ENCODE results near the gene LYSMD2.

GRCh38 chr15:51766341-51766740 lies 28.9 kb upstream of the LYSMD2 start:
- TF ChIP-seq CTCF (IDR thresholded peaks at IDR 0.05) (no peak), EP300 (IDR thresholded peaks at IDR 0.05; ENCODE audit: borderline replicate concordance in 1 of 2, low read depth in 1 of 2, low read length in 1 of 2) (no peak), GABPA (IDR thresholded peaks at IDR 0.05; ENCODE audit: low read depth) (no peak), NRF1 (IDR thresholded peaks at IDR 0.05; ENCODE audit: low read depth, low read length) (no peak), REST (IDR thresholded peaks at IDR 0.05; ENCODE audit: low read depth, low read length) (no peak)
